ENCODE measurements around the gene EGFL7.
"Not testable (repeated sequence)": the region's sequence is repeated elsewhere in the genome, so short reads cannot be mapped to it uniquely, and the experiment has no call there.

EGFL7 gene

GRCh38 chr9:136700959-136701667, 38.4 kb downstream of the EGFL7 start:
- no peak for DNase-seq

- no peak for DNase-seq
Measured at GRCh38 chr9:136701668-136702053, 38.9 kb downstream of the EGFL7 start.

GRCh38 chr9:136703276-136703860, 40.7 kb downstream of the EGFL7 start:
- DNase-seq = no peak

- DNase-seq = not testable (repeated sequence)
Measured at GRCh38 chr9:136704741-136705140, 42.0 kb downstream of the EGFL7 start.

- no peak for DNase-seq
Measured at GRCh38 chr9:136705564-136705963, 42.8 kb downstream of the EGFL7 start.

- no peak for DNase-seq
Measured at GRCh38 chr9:136707011-136707410, 44.3 kb downstream of the EGFL7 start.

- DNase-seq = no peak
Measured at GRCh38 chr9:136707849-136708517, 45.3 kb downstream of the EGFL7 start.

- DNase-seq = no peak
Measured at GRCh38 chr9:136709454-136710109, 46.9 kb downstream of the EGFL7 start.

- DNase-seq = no peak
Measured at GRCh38 chr9:136710543-136710942, 47.8 kb downstream of the EGFL7 start.

DNA sequence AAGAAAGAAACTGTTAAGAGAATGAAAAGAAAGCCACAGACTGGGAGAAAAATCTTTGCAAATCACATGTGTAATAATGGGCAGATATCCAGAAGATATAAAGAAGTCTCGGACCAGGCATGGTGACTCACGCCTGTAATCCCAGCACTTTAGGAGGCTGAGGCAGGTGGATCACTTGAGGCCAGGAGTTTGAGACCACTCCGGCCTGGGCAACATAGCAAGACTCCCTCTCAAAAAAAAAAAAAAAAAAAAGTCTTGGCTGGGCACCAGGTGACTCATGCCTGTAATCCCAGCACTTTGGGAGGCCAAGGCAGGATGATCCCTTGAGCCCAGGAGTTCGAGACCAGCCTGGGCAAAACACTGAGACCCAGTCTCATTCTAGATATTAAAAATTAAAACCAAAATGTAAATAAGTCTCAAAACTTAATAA, 48.5 kb downstream of the EGFL7 start:
- not testable (repeated sequence) for DNase-seq

DNA sequence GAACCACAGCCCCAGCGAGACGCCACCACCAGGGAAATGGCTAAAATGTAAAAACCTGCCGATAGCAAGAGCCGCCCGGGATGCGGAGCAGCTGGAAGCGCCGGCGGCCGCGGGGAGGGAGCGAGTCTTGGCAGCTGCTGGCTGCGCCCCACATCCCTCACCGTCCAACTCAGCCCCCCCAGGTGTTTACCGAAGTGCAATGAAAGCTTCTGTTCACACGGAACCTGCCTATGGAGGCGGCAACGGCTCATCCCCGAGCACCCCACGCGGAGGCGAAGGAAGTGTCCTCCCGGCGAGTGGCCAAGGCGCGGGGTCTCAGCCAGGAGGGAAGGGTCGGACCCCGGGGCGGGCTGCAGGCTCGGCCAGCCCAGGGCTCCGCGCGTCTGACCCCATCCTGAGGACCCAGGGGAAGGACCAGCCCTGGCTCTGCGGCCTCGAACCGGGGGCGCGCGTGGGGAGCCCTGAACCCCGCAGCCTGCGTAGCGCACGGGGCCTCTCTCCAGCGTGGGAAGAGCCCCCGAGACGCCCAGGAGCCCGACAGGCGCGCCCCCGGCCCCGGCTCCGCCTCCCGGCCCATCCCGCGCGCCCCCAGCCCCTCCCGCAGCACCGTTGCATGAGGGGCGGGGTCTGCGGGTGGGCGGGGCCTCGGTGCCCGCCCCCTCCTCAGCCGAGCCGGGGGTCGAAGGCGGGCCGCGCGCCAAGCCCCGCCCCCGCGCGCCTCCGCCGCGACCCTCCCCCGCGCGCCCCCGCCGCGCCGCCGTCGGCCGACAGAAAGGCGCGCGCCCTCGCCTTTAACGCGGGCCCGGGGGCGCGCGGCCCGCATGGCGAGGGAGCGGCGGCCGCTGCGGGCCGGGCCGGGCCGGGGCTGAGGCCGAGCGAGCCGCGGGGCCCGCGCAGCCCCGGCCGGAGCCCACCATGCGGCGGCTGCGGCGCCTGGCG, 49.3 kb downstream of the EGFL7 start, which contains the start of gene DIPK1B:
Gene DIPK1B (plus strand): TSS at position 822 of the 939 bp plus-strand sequence. CDS start 94 bp downstream, at position 916.
- peak; percentile 54 for DNase-seq

- no peak for DNase-seq
Measured at GRCh38 chr9:136712690-136713544, 50.2 kb downstream of the EGFL7 start.

DNA sequence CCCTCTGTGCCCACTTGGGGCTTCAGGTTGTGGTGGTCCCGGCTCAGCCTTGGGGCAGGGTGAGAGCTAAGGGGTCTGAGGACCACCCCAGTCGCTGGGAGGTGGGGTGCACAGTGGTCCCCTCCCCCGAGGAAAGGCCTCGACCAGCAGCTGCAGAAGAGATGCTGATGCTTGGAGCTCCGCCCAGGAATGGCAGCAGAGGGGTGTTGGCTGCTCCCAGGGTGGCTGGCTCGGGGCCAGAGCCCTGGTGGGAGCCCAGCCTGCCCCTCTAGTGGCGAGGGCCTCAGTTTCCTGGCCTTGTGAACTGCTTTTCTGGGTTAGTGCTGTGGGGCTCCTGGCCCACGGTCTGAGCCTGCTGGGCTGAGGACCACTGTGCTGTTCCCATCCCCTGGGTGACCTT, 50.8 kb downstream of the EGFL7 start:
- peak; percentile 18 for DNase-seq

- no peak for DNase-seq
Measured at GRCh38 chr9:136714096-136714892, 51.6 kb downstream of the EGFL7 start.

DNA sequence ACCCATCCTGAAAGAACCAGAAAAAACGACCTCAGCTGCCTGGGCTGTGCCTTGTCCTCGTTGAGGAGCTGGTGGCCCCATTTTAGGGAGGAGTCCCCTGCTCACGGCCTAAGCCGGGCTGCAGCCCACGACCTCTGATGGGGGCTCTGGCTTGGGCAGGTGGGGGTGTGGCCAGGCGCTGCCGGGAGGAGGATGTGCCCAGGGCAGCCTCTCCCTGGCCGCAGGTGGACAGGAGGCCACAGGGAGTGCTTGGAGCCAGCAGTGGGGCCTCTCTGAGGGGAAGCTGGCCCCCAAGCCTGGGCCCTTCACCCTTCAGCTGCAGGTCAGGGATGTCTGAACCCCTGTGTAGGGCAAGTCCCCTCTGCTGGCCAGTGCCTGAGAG, 52.2 kb downstream of the EGFL7 start:
- no peak for DNase-seq

GRCh38 chr9:136717399-136717798, 54.7 kb downstream of the EGFL7 start:
- DNase-seq = no peak

DNA sequence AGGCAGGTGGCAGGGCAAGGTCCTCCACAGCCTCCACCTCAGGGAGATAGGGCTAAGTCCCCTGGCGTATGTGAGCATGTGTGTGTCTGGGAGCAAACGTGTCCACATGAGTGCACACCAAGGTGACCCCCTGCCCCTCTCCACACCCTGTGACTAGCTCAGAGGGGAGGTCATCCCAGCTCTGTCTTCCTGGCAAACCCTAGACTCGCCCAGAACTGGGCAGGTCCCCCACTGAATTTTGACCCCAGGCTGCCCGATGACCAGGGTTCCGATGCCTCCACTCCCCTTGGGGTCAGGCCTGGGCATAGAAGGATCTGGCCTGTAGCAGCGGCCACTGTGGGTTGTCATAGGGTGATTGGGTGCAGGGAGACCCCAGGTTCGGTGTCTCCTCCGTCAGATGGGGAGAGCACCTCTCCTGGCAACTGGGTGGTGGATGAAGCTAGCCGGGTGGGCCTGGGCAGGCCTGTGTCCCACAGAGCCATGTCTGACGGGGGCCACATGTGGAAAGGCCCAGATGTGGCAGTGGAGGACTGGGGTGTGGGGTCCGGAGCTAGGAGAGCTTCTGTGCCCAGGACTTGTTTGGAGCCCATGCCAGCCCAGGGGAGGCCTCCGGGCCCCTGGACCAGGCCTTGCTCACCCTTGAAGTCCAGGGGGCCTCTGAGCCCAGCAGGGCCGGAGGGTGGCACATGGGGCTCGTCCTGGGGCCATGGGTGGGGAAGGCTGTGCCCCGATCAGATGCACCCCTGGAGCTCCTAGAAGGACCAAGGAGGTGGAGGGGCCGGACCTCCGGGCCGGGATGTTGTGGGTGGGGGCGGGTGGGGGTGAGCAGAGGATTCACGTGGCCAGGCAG, 55.9 kb downstream of the EGFL7 start:
- DNase-seq = no peak

- no peak for DNase-seq
Measured at GRCh38 chr9:136719195-136719880, 56.6 kb downstream of the EGFL7 start.

Measured in NCI-H1092 (cell line).